ENCODE data around the gene SLC17A9.
"Not testable (repeated sequence)": the region's sequence is repeated elsewhere in the genome, so short reads cannot be mapped to it uniquely, and the experiment has no call there.

The SLC17A9 gene

GRCh38 chr20:62957136-62958117, 4.9 kb downstream of the SLC17A9 start:
- FAIRE-seq: no peak

DNA sequence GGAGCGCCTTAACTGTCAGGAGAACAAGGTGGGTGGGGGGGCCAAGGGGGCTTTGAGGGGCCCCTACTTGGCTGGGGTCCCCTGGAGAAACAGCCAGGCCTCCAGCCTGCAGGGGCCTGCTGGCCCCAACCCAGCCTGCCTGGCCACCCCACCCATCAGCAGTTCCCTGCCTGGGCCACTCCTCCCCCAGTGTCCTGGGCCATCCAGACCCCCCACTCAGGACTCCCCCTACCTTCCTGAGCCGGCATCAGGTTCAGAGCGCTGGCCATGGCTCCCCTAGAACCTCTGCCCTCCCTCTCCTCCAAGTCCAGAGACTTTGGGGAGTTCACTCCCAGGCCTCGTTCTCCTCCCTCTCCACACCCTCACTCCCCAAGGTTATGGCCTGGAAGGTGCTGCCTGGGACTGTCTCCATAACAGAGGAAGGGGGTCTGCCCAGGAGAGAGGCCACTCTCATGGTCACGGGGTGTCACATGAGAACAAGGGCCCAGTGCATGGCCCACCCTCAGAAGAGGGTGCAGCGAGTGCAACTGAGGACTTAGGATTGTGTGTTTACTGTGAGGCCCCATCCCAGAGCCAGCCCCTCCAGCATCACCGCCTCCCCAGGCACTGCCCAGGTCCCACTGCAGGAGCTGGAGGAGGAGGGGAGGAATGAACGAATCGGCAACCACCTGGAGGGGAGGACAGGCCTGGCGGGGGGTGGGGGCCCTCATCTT, 6.0 kb downstream of the SLC17A9 start:
- FAIRE-seq: no peak

DNA sequence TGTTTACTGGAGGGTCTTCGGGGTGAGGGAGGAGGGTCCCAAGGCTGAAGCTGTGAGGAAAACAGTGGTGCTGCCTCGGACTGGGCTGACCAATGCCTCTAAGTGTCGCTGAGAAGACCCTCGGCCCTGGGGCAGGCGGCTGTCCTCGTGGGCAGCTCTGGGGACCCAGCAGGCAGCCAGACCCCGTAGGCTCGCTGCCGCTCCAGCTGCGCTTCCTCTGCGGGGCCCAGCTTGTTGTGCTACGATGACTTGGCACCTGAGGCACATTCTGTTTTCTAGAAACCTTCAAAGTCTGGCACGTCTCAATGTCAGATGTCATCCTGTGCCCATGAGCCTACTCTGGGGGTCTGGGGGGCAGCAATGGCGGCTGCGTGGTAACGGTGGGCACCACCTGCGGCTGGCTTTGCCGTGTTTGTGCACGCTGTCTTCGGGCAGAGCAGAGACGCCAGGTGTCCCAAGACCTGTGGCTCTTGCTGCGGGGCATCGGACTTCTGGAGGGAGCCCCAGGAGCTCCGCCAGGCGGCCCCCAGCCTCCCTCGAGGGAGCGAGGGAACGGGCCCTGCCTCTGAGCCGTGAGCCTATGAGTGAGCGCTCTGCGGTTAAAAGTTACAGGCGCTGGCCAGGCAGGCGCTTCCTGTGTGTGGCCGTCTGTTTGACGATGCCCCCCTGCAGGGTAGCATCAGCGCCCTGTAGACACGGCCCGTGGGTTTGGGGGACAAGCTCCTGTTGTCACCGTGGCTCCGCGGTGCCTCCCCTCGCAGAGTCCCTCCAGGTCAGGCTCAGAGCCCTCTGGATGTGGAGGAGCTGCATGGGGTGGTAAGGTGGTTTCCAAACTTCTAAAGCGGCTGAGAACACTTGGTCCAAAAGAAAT, 6.8 kb downstream of the SLC17A9 start:
- FAIRE-seq: no peak

- FAIRE-seq: no peak
Observed at GRCh38 chr20:62959998-62960436, 7.5 kb downstream of the SLC17A9 start.

- FAIRE-seq: not testable (repeated sequence)
Observed at GRCh38 chr20:62960446-62961309, 8.2 kb downstream of the SLC17A9 start.

DNA sequence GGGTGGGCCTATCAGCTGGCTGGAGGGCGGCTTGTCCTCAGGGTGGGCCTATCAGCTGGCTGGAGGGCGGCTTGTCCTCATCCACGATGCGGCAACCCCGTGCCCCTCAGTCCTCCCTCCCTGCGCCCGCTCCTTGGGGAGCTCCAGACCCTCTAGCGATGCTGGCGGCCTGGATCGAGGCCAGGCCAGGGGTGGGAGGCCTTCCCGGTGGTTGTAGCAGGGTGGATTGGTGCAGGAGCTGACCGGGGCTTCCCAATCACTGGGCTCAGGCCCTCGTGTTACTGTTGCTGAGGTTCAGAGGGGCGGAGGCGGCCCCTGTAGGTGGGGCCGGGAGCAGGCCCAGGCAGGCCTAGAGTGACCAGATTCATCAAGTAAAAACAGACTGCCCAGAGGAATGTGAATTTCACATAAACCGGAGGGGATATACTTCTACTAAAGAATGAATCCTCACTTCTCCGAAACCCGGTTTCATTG, 8.8 kb downstream of the SLC17A9 start:
- FAIRE-seq: no peak

GRCh38 chr20:62961799-62962198, 9.3 kb downstream of the SLC17A9 start:
- FAIRE-seq: no peak

GRCh38 chr20:62962221-62962879, 9.8 kb downstream of the SLC17A9 start:
- no peak for FAIRE-seq

DNA sequence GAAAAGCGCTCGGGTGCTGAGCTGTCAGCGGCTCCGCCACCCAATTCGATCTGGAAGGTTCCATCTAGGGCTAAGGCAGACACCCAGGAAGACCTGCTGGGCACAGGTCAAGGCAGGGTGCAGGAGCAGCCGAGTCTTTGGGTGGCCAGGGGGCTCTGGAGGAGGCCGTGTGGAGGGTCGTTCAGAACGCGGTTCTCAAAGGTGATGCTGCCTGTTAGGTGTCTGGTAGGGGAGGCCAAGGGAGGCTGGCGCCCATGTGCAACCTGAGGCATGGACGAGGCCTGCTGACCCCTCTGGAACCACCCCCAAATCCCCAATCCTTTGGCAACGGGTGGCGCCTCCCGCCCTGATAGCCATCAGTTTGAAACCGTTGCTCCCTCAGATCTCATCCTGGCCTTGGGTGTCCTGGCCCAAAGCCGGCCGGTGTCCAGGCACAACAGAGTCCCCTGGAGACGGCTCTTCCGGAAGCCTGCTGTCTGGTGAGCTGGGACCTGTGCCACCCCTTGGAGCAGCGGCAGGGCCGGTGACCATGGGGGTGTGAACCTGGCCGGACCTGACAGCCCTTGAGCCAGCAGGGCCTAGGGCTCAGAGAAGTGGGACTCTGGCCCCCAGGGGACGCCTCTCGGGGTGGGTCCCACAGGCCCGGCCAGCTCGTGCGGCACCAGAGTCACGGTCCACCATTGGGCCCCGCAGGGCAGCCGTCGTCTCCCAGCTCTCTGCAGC, 10.5 kb downstream of the SLC17A9 start:
- FAIRE-seq: no peak

GRCh38 chr20:62963614-62964397, 11.3 kb downstream of the SLC17A9 start:
- no peak for FAIRE-seq

DNA sequence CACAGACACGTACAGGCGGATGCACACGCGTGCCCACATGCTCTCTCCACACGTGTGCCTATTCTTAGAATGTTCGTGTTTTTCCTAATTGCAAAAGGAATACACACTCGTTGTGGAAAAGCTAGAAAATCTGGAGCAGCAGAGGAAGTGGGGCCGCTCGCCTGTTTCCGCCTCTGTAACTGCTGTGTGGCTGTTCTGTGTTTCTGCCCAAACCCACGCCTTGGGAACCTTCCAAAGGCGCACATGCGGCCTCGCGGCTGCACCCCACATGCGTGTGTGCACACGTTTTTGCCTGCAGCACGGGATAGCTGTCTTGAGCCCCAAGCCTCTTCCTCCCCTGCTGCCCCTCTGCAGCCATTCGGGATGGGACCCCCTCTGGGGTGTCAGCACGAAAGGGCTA, 12.2 kb downstream of the SLC17A9 start:
- FAIRE-seq: no peak

GRCh38 chr20:62965363-62965771, 12.9 kb downstream of the SLC17A9 start:
- no peak for FAIRE-seq

DNA sequence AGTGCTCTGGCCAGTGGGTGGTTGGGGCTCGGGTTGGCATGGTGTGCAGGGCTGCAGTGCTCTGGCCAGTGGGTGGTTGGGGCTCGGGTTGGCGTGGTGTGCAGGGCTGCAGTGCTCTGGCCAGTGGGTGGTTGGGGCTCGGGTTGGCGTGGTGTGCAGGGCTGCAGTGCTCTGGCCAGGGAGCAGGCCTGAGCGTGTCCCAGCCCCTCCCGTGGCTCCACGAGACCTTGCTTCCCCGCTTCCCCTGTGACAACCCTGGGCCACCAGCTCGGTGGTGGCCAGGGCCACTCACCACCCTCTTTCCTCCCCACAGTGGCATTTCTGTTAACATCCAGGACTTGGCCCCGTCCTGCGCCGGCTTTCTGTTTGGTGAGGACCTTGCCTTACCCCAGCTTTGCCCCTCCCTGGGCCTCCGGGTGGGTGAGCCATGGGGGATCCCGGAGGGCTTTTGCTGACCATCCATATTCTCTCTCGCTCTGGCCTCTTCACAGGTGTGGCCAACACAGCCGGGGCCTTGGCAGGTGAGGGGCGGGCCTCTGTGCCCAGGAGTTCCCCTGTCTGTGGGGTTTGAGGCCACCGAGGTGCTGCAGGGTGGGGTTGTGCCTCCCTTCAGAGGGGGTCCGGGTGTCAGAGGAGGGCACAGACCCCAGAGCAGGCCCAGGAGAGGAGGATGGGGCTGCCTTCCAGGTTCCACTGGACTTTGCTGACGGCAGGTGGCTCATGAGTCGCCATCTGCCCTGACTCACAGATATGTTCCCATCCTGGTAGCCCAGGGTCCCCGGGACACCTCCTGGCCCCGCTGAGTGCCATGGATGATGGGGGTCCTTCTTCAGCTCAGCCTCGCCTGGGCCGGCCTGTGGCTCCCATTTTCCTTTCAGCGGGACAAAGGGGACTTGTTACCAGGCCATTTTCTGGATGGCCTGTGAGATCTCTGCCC, 14.0 kb downstream of the SLC17A9 start:
- FAIRE-seq: no peak

DNA sequence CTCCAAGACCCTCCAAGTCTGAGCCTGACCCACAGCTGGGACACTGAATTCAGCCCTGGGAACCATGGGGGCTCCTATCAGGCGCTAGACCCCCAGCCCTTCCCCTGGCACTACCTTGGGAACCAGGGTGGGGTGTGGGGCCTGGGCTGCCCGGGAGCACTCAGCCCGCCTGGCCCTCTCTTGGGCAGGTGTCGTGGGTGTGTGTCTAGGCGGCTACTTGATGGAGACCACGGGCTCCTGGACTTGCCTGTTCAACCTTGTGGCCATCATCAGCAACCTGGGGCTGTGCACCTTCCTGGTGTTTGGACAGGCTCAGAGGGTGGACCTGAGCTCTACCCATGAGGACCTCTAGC, 14.6 kb downstream of the SLC17A9 start:
- no peak for FAIRE-seq

DNA sequence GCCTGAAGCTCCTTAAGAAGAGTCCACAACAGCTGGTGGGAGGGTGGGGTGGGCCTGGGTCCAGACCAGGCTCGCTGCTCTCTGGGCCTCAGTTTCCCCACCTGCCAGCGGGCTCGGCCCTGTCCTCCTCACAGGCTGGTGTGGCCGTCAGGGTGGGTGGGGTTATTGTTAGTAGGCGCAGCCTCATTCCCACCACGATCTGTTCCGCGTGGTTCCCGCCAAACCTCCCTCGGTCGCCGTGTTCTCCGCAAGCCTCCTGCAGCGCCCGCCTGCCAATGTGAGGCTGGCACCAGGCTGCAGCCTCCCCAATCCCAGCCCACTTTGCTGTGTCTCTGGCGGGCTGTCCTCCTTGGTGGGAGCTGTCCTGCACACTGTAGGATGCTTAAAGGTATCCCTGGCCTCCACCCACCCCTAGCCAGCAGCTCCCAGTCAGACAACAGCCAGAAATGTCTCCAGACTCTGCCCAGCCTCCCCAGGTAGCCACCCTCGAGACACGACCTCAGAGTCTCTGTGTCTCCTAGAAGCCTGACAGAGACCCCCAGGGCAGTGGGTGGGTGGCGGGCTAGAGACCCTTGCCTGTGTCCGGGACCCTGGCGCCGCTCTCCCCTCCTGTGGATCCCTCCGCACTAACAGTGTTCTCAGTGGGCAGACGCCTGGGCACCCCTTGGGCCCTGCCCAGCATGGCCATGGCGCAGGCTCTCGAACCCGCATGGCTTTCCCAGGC, 15.3 kb downstream of the SLC17A9 start:
- no peak for FAIRE-seq

DNA sequence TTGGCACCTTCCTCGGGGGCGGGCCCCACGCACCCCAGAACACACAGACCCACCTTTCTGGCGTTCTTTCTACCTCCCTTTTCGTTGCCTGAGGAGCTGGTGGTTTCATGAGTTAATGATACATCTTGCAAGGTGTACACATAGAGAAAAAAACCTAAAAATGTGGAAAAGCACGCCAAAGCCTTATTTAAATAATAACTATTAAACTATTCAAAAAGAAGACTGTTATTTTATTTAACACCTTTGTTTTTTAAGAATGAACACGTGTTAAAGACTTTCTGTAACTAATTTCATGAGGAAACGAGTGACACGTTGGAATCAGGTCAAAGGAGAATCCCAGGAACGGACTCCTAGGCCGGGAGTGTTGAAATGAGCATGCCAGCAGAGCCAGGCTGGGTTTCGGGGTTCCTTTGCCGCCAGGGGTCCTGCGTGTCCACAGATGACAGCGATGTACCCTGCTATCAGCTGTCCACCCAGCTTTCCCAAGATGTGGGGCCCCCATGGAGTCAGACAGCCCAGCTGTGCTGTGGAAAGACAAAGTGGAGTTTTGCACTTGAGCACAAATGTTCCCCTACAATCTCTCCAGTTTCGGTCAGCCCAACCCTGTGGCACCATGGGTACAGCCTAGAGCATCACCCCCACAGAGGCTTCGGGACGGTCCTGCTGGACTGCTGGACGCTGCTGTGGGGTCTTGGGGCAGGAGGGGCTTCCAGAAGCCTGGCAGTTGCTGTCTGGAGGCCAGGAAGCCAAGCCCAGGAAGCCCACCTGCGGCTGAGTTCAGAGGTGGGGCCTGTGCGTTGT, 16.1 kb downstream of the SLC17A9 start:
- no peak for FAIRE-seq

DNA sequence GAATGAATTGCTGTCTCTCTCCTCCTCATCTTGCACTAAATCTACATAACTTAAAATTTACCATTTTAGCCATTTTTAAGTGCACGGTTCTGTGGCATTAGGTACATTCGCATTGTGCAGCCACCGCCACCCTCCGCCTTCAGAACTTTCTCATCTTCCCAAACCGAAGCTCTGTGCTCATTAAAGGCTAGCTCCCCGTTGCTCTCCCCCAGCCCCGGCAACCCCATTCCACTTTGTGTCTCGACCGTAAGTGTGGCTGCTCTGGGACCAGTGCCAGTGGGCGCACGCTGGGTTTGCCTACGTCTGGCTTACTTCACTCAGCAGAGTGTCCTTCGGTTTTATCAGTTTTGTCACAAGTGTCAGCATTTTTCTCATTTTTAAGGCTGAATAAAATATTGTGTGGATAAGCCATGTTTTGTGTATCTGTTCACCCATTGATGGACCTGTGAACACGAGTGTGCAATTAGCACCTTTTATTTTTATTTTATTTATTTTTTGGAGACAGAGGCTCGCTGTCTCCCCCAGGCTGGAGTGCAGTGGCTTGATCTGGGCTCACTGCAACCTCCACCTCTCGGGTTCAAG, 16.8 kb downstream of the SLC17A9 start:
- FAIRE-seq: no peak

Data from A204.1 (cell line).